GM18861 (cell line): ENCODE results near the gene APOBEC2.

Experiments
- ATAC-seq: cut with Tn5 transposase; IDR thresholded peaks from one replicate; pipeline ENCODE4 v1.9.1; 2021; ENCODE audit not compliant: unreplicated experiment

The APOBEC2 gene

GRCh38 chr6:41037107-41037900, 15.7 kb upstream of the APOBEC2 start:
- ATAC-seq: no peak

- ATAC-seq: no peak
Measured at GRCh38 chr6:41038205-41038604, 14.8 kb upstream of the APOBEC2 start.

- no peak for ATAC-seq
Measured at GRCh38 chr6:41039060-41039998, 13.7 kb upstream of the APOBEC2 start, which contains the start of gene UNC5CL. Gene UNC5CL (minus strand): TSS chr6:41039221. CDS start chr6:41035074, 4,147 bp downstream.

- peak; percentile 63 for ATAC-seq
Measured at GRCh38 chr6:41040101-41040939, 12.7 kb upstream of the APOBEC2 start.

- no peak for ATAC-seq
Measured at GRCh38 chr6:41040940-41041536, 12.0 kb upstream of the APOBEC2 start.

GRCh38 chr6:41042226-41043055, 10.6 kb upstream of the APOBEC2 start, which contains the start of gene TSPO2:
Gene TSPO2 (plus strand): TSS chr6:41042467. CDS start chr6:41042986, 519 bp downstream.
- no peak for ATAC-seq

- ATAC-seq: no peak
Measured at GRCh38 chr6:41043151-41043550, 9.9 kb upstream of the APOBEC2 start.

- no peak for ATAC-seq
Measured at GRCh38 chr6:41045664-41046063, 7.3 kb upstream of the APOBEC2 start.

- ATAC-seq: no peak
Measured at GRCh38 chr6:41046084-41046483, 6.9 kb upstream of the APOBEC2 start.

- ATAC-seq: no peak
Measured at GRCh38 chr6:41047306-41047705, 5.7 kb upstream of the APOBEC2 start.

GRCh38 chr6:41047745-41048732, 5.0 kb upstream of the APOBEC2 start:
- ATAC-seq: no peak

- no peak for ATAC-seq
Measured at GRCh38 chr6:41049521-41049920, 3.5 kb upstream of the APOBEC2 start.

GRCh38 chr6:41049955-41050354, 3.0 kb upstream of the APOBEC2 start:
- no peak for ATAC-seq

- no peak for ATAC-seq
Measured at GRCh38 chr6:41050536-41050935, 2.5 kb upstream of the APOBEC2 start.

GRCh38 chr6:41051873-41052272, 1.1 kb upstream of the APOBEC2 start:
- no peak for ATAC-seq

GRCh38 chr6:41054511-41054910, 1.5 kb downstream of the APOBEC2 start:
- no peak for ATAC-seq

- ATAC-seq: no peak
Measured at GRCh38 chr6:41055149-41055548, 2.1 kb downstream of the APOBEC2 start.

GRCh38 chr6:41056768-41057490, 3.9 kb downstream of the APOBEC2 start:
- ATAC-seq: no peak
